ENCODE data around the gene OR5AU1. TPM values are rescaled to one million over a fixed set of nuclear protein-coding genes. Genes with fewer than 3 reads are reported as not detected.

The OR5AU1 gene
- total and polyA plus RNA-seq, 2 of the 13 experiments (the other 11 are each of a cell fraction or from before 2014, with no cell fraction given): not detected

GRCh38 chr14:21197418-21198205 lies 41.7 kb upstream of the OR5AU1 start (continued):
- no peak for TF ChIP-seq NFAT5 (CRISPR knock-in tag; IDR thresholded peaks at IDR 0.05)
- no peak for TF ChIP-seq ATM (IDR thresholded peaks at IDR 0.05; ENCODE audit: borderline replicate concordance)
- no peak for TF ChIP-seq REXO4 (CRISPR knock-in tag; IDR thresholded peaks at IDR 0.05; ENCODE audit: borderline replicate concordance)
- no peak for TF ChIP-seq NFYC (CRISPR knock-in tag; IDR thresholded peaks at IDR 0.05)
- no peak for TF ChIP-seq ZNF343 (CRISPR knock-in tag; IDR thresholded peaks at IDR 0.05)
- TF ChIP-seq ZNF768 (CRISPR knock-in tag; IDR thresholded peaks at IDR 0.05): no peak
- 0 out of 4 replicates have a peak, but pooled peaks of 1 of the 2 experiments have one; percentile 24 for TF ChIP-seq POLR2A (IDR thresholded peaks at IDR 0.05; ENCODE audit: insufficient read depth in 1 of 2, low read depth in 2 of 2, low read length in 2 of 2)
- peak; percentile 82; the same call in 1 of the 2 replicates for TF ChIP-seq POLR2AphosphoS2 (IDR thresholded peaks at IDR 0.05; ENCODE audit: low read depth, low read length)
- TF ChIP-seq ZSCAN20 (CRISPR knock-in tag; IDR thresholded peaks at IDR 0.05; ENCODE audit: borderline replicate concordance): no peak
- peak; percentile 36; the same call in 1 of the 2 replicates for TF ChIP-seq MAFF (IDR thresholded peaks at IDR 0.05; ENCODE audit: low read depth, low read length)
- no peak for TF ChIP-seq ZBTB7B (CRISPR knock-in tag; IDR thresholded peaks at IDR 0.05)
- no peak for TF ChIP-seq SNAPC5 (CRISPR knock-in tag; IDR thresholded peaks at IDR 0.05; ENCODE audit: borderline replicate concordance)
- TF ChIP-seq, protein P1, sequence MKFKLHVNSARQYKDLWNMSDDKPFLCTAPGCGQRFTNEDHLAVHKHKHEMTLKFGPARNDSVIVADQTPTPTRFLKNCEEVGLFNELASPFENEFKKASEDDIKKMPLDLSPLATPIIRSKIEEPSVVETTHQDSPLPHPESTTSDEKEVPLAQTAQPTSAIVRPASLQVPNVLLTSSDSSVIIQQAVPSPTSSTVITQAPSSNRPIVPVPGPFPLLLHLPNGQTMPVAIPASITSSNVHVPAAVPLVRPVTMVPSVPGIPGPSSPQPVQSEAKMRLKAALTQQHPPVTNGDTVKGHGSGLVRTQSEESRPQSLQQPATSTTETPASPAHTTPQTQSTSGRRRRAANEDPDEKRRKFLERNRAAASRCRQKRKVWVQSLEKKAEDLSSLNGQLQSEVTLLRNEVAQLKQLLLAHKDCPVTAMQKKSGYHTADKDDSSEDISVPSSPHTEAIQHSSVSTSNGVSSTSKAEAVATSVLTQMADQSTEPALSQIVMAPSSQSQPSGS (CRISPR knock-in tag; IDR thresholded peaks at IDR 0.05): no peak
- no peak for TF ChIP-seq DZIP1 (CRISPR knock-in tag; IDR thresholded peaks at IDR 0.05)
- TF ChIP-seq NFIC (IDR thresholded peaks at IDR 0.05; ENCODE audit: low read length): no peak
- 0 out of 4 replicates have a peak, but pooled peaks of 1 of the 2 experiments have one; percentile 26 for TF ChIP-seq NR2F1 (CRISPR knock-in tag; IDR thresholded peaks at IDR 0.05)
- no peak for TF ChIP-seq MBNL3 (CRISPR knock-in tag; conservative IDR thresholded peaks at IDR 0.05)
- TF ChIP-seq RFX3 (CRISPR knock-in tag; IDR thresholded peaks at IDR 0.05): no peak
- no peak for TF ChIP-seq ZSCAN30 (CRISPR knock-in tag; IDR thresholded peaks at IDR 0.05)
- peak in 1 of 2 experiments; percentile 20; a peak in 1 of 4 replicates for TF ChIP-seq MAFK (conservative IDR thresholded peaks at IDR 0.05 in 1 of 2, IDR thresholded peaks at IDR 0.05 in 1 of 2; ENCODE audit: low read length in 2 of 2)
- TF ChIP-seq CEBPB (IDR thresholded peaks at IDR 0.05; ENCODE audit: borderline replicate concordance, low read depth, low read length): peak; percentile 62; the same call in 1 of the 2 replicates
